GM04504 (cell line): ENCODE measurements around the gene FYN.
"Not testable (repeated sequence)": the region's sequence is repeated elsewhere in the genome, so short reads cannot be mapped to it uniquely, and the experiment has no call there.

ENCODE experiments used
- DNase-seq: peaks from one replicate; pipeline ENCODE4 v3.0.0-alpha.2; 2012; ENCODE audit warnings: low read depth

FYN gene

GRCh38 chr6:111660531-111660930 lies 212.7 kb downstream of the FYN start:
- no peak for DNase-seq

- peak; percentile 29 for DNase-seq
Observed at GRCh38 chr6:111658462-111659154, 214.6 kb downstream of the FYN start.

- peak; percentile 48 for DNase-seq
Observed at GRCh38 chr6:111657146-111657545, 216.1 kb downstream of the FYN start.

GRCh38 chr6:111653979-111654378 lies 219.3 kb downstream of the FYN start:
- DNase-seq: no peak

GRCh38 chr6:111653434-111653833 lies 219.8 kb downstream of the FYN start:
- no peak for DNase-seq

GRCh38 chr6:111652156-111652555 lies 221.1 kb downstream of the FYN start:
- no peak for DNase-seq

GRCh38 chr6:111651185-111652034 lies 221.8 kb downstream of the FYN start:
- DNase-seq: no peak

GRCh38 chr6:111650049-111650448 lies 223.2 kb downstream of the FYN start:
- no peak for DNase-seq

- DNase-seq: no peak
Observed at GRCh38 chr6:111648100-111648499, 225.2 kb downstream of the FYN start.

- DNase-seq: no peak
Observed at GRCh38 chr6:111646942-111647341, 226.3 kb downstream of the FYN start.

- DNase-seq: no peak
Observed at GRCh38 chr6:111646034-111646433, 227.2 kb downstream of the FYN start.

GRCh38 chr6:111644893-111645430 lies 228.3 kb downstream of the FYN start:
- DNase-seq: no peak

- peak; percentile 65 for DNase-seq
Observed at GRCh38 chr6:111642463-111643158, 230.6 kb downstream of the FYN start.

GRCh38 chr6:111639266-111639665 lies 234.0 kb downstream of the FYN start:
- no peak for DNase-seq

- DNase-seq: not testable (repeated sequence)
Observed at GRCh38 chr6:111634981-111635380, 238.3 kb downstream of the FYN start.

GRCh38 chr6:111633822-111634221 lies 239.4 kb downstream of the FYN start:
- no peak for DNase-seq

- no peak for DNase-seq
Observed at GRCh38 chr6:111632468-111633247, 240.6 kb downstream of the FYN start.

- DNase-seq: no peak
Observed at GRCh38 chr6:111631903-111632460, 241.3 kb downstream of the FYN start.

GRCh38 chr6:111631018-111631417 lies 242.2 kb downstream of the FYN start:
- no peak for DNase-seq

GRCh38 chr6:111628142-111628850 lies 245.0 kb downstream of the FYN start:
- no peak for DNase-seq

- no peak for DNase-seq
Observed at GRCh38 chr6:111626441-111626840, 246.8 kb downstream of the FYN start.
